K562 (cell line): ENCODE measurements around the gene EBF4. TPM values are rescaled to one million over a fixed set of nuclear protein-coding genes. Genes with fewer than 3 reads are reported as not detected.

Experiments used
- ATAC-seq: fragments of 200-7000 bp; cut with Tn5 transposase; 3 replicates; pipeline ENCODE4 v1.9.1; 2020; ENCODE audit warnings: moderate library complexity
- BruUV-seq: library from RNA; stranded (reverse); fragments of 400-500 nt; replicated peaks from 2 replicates; lab custom pipeline; 2021; lab: Mats Ljungman, UMichigan
- CTCF ChIA-PET: fragments of 300-600 bp; formaldehyde crosslinking; extraction: SDS; loops from one replicate; lab custom pipeline; 2021; ENCODE audit warnings: low intra/inter-chr PET ratio; lab: Yijun Ruan, JAX
- POLR2A ChIA-PET: fragments of 300-600, 350-650 bp; sonication (Branson Sonifier 250); formaldehyde crosslinking; extraction: SDS; loops from one replicate; lab custom pipeline; 2021; ENCODE audit warnings: antibody characterized with exemption, inconsistent platforms; lab: Yijun Ruan, JAX
- DNase-seq, 4 experiments: peaks; one replicate each; pipeline versions ENCODE4 v3.0.0 to v3.0.0-alpha.2; 2011 to 2018; ENCODE audit warnings: low spot score in 3 of 4, mixed read lengths in 3 of 4; ENCODE audit errors: extremely low read depth in 1 of 4
- FAIRE-seq: peaks from 2 replicates; lab custom pipeline; 2011; peaks lifted over from hg19 to GRCh38; lab: Jason Lieb, UNC
- H2AFZ ChIP-seq: 2 replicates; pipeline ENCODE4 v1.6.0; 2011; ENCODE audit warnings: low read depth, low read length, control low read depth, inconsistent platforms
- H3K27ac ChIP-seq: fragments of 200-600 bp; 3 replicates; pipeline ENCODE4 v1.8.0; 2011; ENCODE audit warnings: low read depth, mild to moderate bottlenecking, control low read depth, inconsistent platforms, low read length, moderate library complexity, mixed read lengths; ENCODE audit errors: extremely low read depth
- H3K27me3 ChIP-seq, 2 experiments: fragments of 300-600 bp in 1 of 2; 2 replicates in 1 of 2; 3 replicates in 1 of 2; pipeline versions ENCODE4 v1.6.0 to v1.8.0; 2011; ENCODE audit warnings: inconsistent platforms in 2 of 2, low read length in 2 of 2, mild to moderate bottlenecking in 1 of 2, mixed read lengths in 1 of 2, moderate library complexity in 1 of 2; ENCODE audit not compliant: control insufficient read depth in 2 of 2, insufficient read depth in 2 of 2
- H3K36me3 ChIP-seq: fragments of 300-600 bp; 3 replicates; pipeline ENCODE4 v1.8.0; 2011; ENCODE audit warnings: mild to moderate bottlenecking, low read length, inconsistent platforms; ENCODE audit not compliant: control insufficient read depth, insufficient read depth
- H3K4me1 ChIP-seq, 2 experiments: fragments of 200-600 bp in 1 of 2; replicated peaks in 1 of 2; 2 replicates in 1 of 2; 3 replicates in 1 of 2; pipeline versions ENCODE4 v1.5.1 to v1.8.0; 2011; ENCODE audit warnings: inconsistent platforms in 2 of 2, low read length in 2 of 2, mild to moderate bottlenecking in 1 of 2, mixed read lengths in 1 of 2, moderate library complexity in 1 of 2; ENCODE audit not compliant: control insufficient read depth in 2 of 2, insufficient read depth in 2 of 2
- H3K4me2 ChIP-seq: 2 replicates; pipeline ENCODE4 v1.6.1; 2011; ENCODE audit warnings: low read length, control low read depth, inconsistent platforms, mixed read lengths; ENCODE audit not compliant: insufficient read depth
- H3K4me3 ChIP-seq: fragments of 200-600 bp; sonication (generic), shearing (Covaris generic); 2 replicates; pipeline ENCODE4 v1.5.1; 2016; ENCODE audit warnings: control low read depth, inconsistent platforms
- H3K79me2 ChIP-seq: fragments of 200-600 bp; 3 replicates; pipeline ENCODE4 v1.8.0; 2011; ENCODE audit warnings: low read length, inconsistent platforms; ENCODE audit not compliant: control insufficient read depth, insufficient read depth
- H3K9ac ChIP-seq, 2 experiments: 2 replicates each; pipeline versions ENCODE4 v1.6.0 to v1.6.1; 2011; ENCODE audit warnings: low read depth in 2 of 2, low read length in 2 of 2, control low read depth in 1 of 2, inconsistent platforms in 1 of 2, mild to moderate bottlenecking in 1 of 2, mixed read lengths in 1 of 2; ENCODE audit not compliant: insufficient read depth in 1 of 2
- H3K9me1 ChIP-seq: one replicate; pipeline ENCODE4 v1.6.0; 2011; ENCODE audit warnings: inconsistent platforms, mild to moderate bottlenecking, low read length, moderate library complexity; ENCODE audit not compliant: control insufficient read depth, insufficient read depth
- H3K9me3 ChIP-seq: replicated peaks from 2 replicates; pipeline ENCODE4 v1.5.1; 2011; ENCODE audit warnings: low read depth, low read length, inconsistent platforms; ENCODE audit not compliant: control insufficient read depth, insufficient read depth
- H4K20me1 ChIP-seq: replicated peaks from 2 replicates; pipeline ENCODE4 v1.6.1; 2011; ENCODE audit warnings: low read length, inconsistent platforms, mixed read lengths; ENCODE audit not compliant: control insufficient read depth, insufficient read depth
- ASH1L ChIP-seq: fragments of 450-650 bp; IDR thresholded peaks from 2 replicates; pipeline ENCODE4 v1.6.1; 2018; ENCODE audit warnings: borderline replicate concordance, mild to moderate bottlenecking, low read depth; ENCODE audit not compliant: partially characterized antibody
- CEBPG ChIP-seq, 3 experiments: fragments of 200-800 bp in 1 of 3; sonication (Bioruptor generic) in 1 of 3; sonication (generic) in 1 of 3; formaldehyde crosslinking in 1 of 3; IDR thresholded peaks in 2 of 3; conservative IDR thresholded peaks in 1 of 3; 2 replicates each; pipeline versions ENCODE4 v1.6.1 to v1.8.0; 2016 to 2022; ENCODE audit warnings: missing compliant biosample characterization in 2 of 3, missing genetic modification characterization in 2 of 3, mild to moderate bottlenecking in 1 of 3, missing genetic modification reagents in 1 of 3
- EWSR1 ChIP-seq: fragments of 450-650 bp; IDR thresholded peaks from 2 replicates; pipeline ENCODE4 v1.6.1; 2018; ENCODE audit warnings: borderline replicate concordance, mild to moderate bottlenecking, low read depth, moderate library complexity; ENCODE audit not compliant: partially characterized antibody
- EZH2 ChIP-seq: IDR thresholded peaks from 2 replicates; pipeline ENCODE4 v1.6.1; 2012; ENCODE audit warnings: low read depth, mild to moderate bottlenecking, inconsistent platforms, low read length, borderline replicate concordance
- NFE2L1 ChIP-seq: fragments of 450-650 bp; IDR thresholded peaks from 2 replicates; pipeline ENCODE4 v1.6.1; 2016; ENCODE audit warnings: missing genetic modification characterization, low read depth, mild to moderate bottlenecking, missing compliant biosample characterization, moderate library complexity, borderline replicate concordance
- ZC3H11A ChIP-seq: IDR thresholded peaks from 2 replicates; pipeline ENCODE4 v1.6.1; 2012; ENCODE audit warnings: low read depth, low read length, improper control_type of control experiment
- ZNF551 ChIP-seq: fragments of 250-450 bp; sonication (Bioruptor Pico); IDR thresholded peaks from 2 replicates; pipeline ENCODE4 v1.5.0; 2021; ENCODE audit warnings: mild to moderate bottlenecking, moderate library complexity
- ZNF584 ChIP-seq: fragments of 200-800 bp; sonication (Bioruptor generic); IDR thresholded peaks from 2 replicates; pipeline ENCODE4 v1.6.1; 2016; ENCODE audit warnings: low read depth, mild to moderate bottlenecking, missing genetic modification characterization, missing compliant biosample characterization
- WGBS: fragments of 100-300 bp; shearing (Covaris generic); methylation state at CpG from one replicate; pipeline ENCODE4 v1.1.6; 2016; ENCODE audit warnings: low coverage, mixed read lengths; ENCODE audit not compliant: insufficient coverage; ENCODE audit errors: missing lambda C conversion rate; 5-methylcytosine and 5-hydroxymethylcytosine counted together
- in situ Hi-C: fragments of 300-500 bp; cut with MboI; formaldehyde crosslinking; loops from 4 replicates; pipeline ENCODE4 v1.15.0; 2018; ENCODE audit warnings: inconsistent platforms, mixed read lengths
- intact Hi-C: fragments of 100-400 bp; cut with micrococcal nuclease; formaldehyde crosslinking; loops from 2 replicates; pipeline ENCODE4 v1.14.2; 2022
- polyA plus RNA-seq, 8 experiments: library from polyadenylated mRNA; depleted of rRNA in 4 of 8; stranded (reverse) in 5 of 8; unstranded in 3 of 8; fragments of >200 nt; fragmentation: Nextera tagmentation in 2 of 8; fragmentation: Illumina TruSeq in 1 of 8; extraction: Ambion mirVana in 2 of 8; extraction: Trizol in 1 of 8; gene quantifications; 2 replicates each; pipeline versions ENCODE4 v1.2.1 to v1.2.3, GENCODE V29; 2011 to 2014; ENCODE audit warnings: inconsistent platforms in 1 of 8, missing spikeins in 1 of 8
- total RNA-seq, 7 experiments: library from RNA; depleted of rRNA in 6 of 7; stranded (reverse); fragments of >200 nt in 6 of 7; fragmentation: Illumina TruSeq in 2 of 7; extraction: Trizol in 2 of 7; gene quantifications; 2 replicates each; pipeline versions ENCODE4 v1.2.1 to v1.2.3, GENCODE V29; 2011 to 2021; ENCODE audit warnings: low replicate concordance in 1 of 7
- TF ChIP-seq, protein P1 (sequence below): fragments of 150-350 bp; IDR thresholded peaks from 2 replicates; pipeline ENCODE4 v1.6.1; 2014; ENCODE audit warnings: low read depth, mild to moderate bottlenecking, low read length, borderline replicate concordance
- TF ChIP-seq, protein P2 (sequence below), 2 experiments: IDR thresholded peaks; 2 replicates each; pipeline ENCODE4 v1.6.1; 2011; ENCODE audit warnings: borderline replicate concordance in 1 of 2, control low read depth in 1 of 2, low read depth in 1 of 2, low read length in 1 of 2, mild to moderate bottlenecking in 1 of 2, mixed read lengths in 1 of 2, moderate library complexity in 1 of 2; ENCODE audit not compliant: insufficient read depth in 1 of 2, insufficient read length in 1 of 2, poor library complexity in 1 of 2, severe bottlenecking in 1 of 2; ENCODE audit errors: extremely low read depth in 1 of 2

The EBF4 gene
- total and polyA plus RNA-seq, 9 of the 15 experiments (the other 6 are each of a cell fraction or from before 2014, with no cell fraction given), result 0.09 TPM; not detected in 8

DNA sequence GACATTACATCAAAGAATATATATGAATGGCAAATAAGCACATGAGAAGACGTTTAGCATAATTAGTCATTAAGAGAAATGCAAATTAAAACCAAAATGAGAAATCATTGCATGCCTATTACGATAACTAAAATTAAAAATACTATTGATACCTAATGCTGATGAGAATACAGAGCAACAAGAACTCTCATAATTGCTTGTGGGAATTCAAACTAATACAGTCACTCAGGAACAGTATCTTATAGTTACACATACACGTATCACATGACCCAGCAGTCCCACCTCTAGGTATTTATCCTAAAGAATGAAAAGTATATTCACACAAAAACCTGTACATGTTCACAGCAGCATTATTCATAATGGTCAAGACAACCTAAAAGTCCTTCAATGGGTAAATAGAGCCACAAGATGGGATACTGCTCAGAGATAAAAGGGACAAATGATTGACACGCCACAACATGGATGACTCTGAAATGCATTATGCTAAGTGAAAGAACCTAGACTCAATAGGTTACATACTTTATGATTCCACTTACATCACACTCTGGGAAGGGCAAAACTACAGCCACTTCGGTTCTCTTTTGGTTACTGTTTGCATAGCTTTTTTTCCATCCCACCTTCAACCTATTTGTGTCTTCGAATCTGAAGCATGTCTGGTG lies 91.5 kb downstream of the EBF4 start (continued):
- no peak for TF ChIP-seq CEBPG (CRISPR knock-in tag; IDR thresholded peaks at IDR 0.05)
- 0 out of 4 replicates have a peak, but pooled peaks of 1 of the 2 experiments have one; percentile 30 for TF ChIP-seq CEBPG (tag; conservative IDR thresholded peaks at IDR 0.05 in 1 of 2, IDR thresholded peaks at IDR 0.05 in 1 of 2)
- no peak for TF ChIP-seq EZH2
- TF ChIP-seq, protein P1, sequence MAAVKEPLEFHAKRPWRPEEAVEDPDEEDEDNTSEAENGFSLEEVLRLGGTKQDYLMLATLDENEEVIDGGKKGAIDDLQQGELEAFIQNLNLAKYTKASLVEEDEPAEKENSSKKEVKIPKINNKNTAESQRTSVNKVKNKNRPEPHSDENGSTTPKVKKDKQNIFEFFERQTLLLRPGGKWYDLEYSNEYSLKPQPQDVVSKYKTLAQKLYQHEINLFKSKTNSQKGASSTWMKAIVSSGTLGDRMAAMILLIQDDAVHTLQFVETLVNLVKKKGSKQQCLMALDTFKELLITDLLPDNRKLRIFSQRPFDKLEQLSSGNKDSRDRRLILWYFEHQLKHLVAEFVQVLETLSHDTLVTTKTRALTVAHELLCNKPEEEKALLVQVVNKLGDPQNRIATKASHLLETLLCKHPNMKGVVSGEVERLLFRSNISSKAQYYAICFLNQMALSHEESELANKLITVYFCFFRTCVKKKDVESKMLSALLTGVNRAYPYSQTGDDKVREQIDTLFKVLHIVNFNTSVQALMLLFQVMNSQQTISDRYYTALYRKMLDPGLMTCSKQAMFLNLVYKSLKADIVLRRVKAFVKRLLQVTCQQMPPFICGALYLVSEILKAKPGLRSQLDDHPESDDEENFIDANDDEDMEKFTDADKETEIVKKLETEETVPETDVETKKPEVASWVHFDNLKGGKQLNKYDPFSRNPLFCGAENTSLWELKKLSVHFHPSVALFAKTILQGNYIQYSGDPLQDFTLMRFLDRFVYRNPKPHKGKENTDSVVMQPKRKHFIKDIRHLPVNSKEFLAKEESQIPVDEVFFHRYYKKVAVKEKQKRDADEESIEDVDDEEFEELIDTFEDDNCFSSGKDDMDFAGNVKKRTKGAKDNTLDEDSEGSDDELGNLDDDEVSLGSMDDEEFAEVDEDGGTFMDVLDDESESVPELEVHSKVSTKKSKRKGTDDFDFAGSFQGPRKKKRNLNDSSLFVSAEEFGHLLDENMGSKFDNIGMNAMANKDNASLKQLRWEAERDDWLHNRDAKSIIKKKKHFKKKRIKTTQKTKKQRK, result no peak
- TF ChIP-seq, all 486 proteins: peak for 4

DNA sequence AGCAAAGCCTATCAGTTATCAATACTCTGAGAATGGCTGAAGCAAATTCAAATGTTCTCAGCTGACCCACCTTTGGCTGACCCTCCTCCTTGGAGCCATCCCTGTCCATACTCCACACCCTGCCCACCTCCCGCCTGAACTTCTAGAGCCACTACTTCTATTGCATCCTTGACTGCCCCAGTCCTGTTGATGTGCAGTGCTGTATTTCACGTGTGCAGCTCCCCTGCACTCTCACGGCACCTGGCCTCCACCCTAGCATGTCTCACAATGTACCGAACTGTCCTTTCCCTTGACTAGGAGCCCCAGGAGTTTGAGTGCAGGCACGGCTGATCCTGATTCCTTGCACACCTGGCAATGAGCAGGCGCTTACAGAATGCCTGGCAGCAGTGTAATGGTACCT lies 100.9 kb downstream of the EBF4 start:
- CTCF ChIA-PET, result no interaction called here
- peaks cover 2 to 12% of the 10 kb centered on the region in 2 experiments; a peak in 4 of 5 replicates for H3K4me1 ChIP-seq
- H3K9me3 ChIP-seq, result no peaks in the 10 kb centered on the region
- POLR2A ChIA-PET, result no interaction called here
- H3K27me3 ChIP-seq, result peaks cover 15 to 53% of the 10 kb centered on the region in 2 experiments; a peak in 4 of 5 replicates
- ATAC-seq (no peak), DNase-seq (no peak), FAIRE-seq (no peak)
- H3K9ac ChIP-seq, result no peak overlapping the region
- in situ Hi-C loops (no loop called here), intact Hi-C loops (no loop called here)
- peaks cover 12% of the 10 kb centered on the region; the same call in 1 of the 2 replicates for H4K20me1 ChIP-seq
- H3K9me1 ChIP-seq, result no peaks in the 10 kb centered on the region
- H3K36me3 ChIP-seq, result no peaks in the 10 kb centered on the region
- no TSS peak for BruUV-seq
- no peak overlapping the region for H3K4me3 ChIP-seq
- no peak overlapping the region for H2AFZ ChIP-seq
- H3K27ac ChIP-seq, result no peak overlapping the region
- 0% methylated on average over 6 of the region's 6 CpGs for WGBS
- no peak overlapping the region for H3K4me2 ChIP-seq
- no peaks in the 10 kb centered on the region for H3K79me2 ChIP-seq
- TF ChIP-seq ZNF584 (CRISPR knock-in tag), result no peak
- TF ChIP-seq ZC3H11A, result no peak
- TF ChIP-seq, protein P2, sequence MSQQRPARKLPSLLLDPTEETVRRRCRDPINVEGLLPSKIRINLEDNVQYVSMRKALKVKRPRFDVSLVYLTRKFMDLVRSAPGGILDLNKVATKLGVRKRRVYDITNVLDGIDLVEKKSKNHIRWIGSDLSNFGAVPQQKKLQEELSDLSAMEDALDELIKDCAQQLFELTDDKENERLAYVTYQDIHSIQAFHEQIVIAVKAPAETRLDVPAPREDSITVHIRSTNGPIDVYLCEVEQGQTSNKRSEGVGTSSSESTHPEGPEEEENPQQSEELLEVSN (IDR thresholded peaks at IDR 0.05; ENCODE audit: borderline replicate concordance in 1 of 2, extremely low read depth in 1 of 2, insufficient read depth in 1 of 2, insufficient read length in 1 of 2, low read depth in 1 of 2, low read length in 1 of 2, poor library complexity in 1 of 2, severe bottlenecking in 1 of 2), result no peak
- TF ChIP-seq ZNF551 (CRISPR knock-in tag), result no peak
- no peak for TF ChIP-seq NFE2L1
- TF ChIP-seq ASH1L, result no peak
- TF ChIP-seq EWSR1, result no peak
